K562 (cell line): ENCODE measurements around the gene CCDC195. TPM values are rescaled to one million over a fixed set of nuclear protein-coding genes. Genes with fewer than 3 reads are reported as not detected.

ENCODE experiments used
- ATAC-seq: fragments of 200-7000 bp; cut with Tn5 transposase; 3 replicates; pipeline ENCODE4 v1.9.1; 2020; ENCODE audit warnings: moderate library complexity
- BruUV-seq: library from RNA; stranded (reverse); fragments of 400-500 nt; replicated peaks from 2 replicates; lab custom pipeline; 2021; lab: Mats Ljungman, UMichigan
- CTCF ChIA-PET: fragments of 300-600 bp; formaldehyde crosslinking; extraction: SDS; loops from one replicate; lab custom pipeline; 2021; ENCODE audit warnings: low intra/inter-chr PET ratio; lab: Yijun Ruan, JAX
- POLR2A ChIA-PET: fragments of 300-600, 350-650 bp; sonication (Branson Sonifier 250); formaldehyde crosslinking; extraction: SDS; loops from one replicate; lab custom pipeline; 2021; ENCODE audit warnings: antibody characterized with exemption, inconsistent platforms; lab: Yijun Ruan, JAX
- DNase-seq, 4 experiments: peaks; one replicate each; pipeline versions ENCODE4 v3.0.0 to v3.0.0-alpha.2; 2011 to 2018; ENCODE audit warnings: low spot score in 3 of 4, mixed read lengths in 3 of 4; ENCODE audit errors: extremely low read depth in 1 of 4
- FAIRE-seq: peaks from 2 replicates; lab custom pipeline; 2011; peaks lifted over from hg19 to GRCh38; lab: Jason Lieb, UNC
- H2AFZ ChIP-seq: 2 replicates; pipeline ENCODE4 v1.6.0; 2011; ENCODE audit warnings: low read depth, low read length, control low read depth, inconsistent platforms
- H3K27ac ChIP-seq: fragments of 200-600 bp; 3 replicates; pipeline ENCODE4 v1.8.0; 2011; ENCODE audit warnings: low read depth, mild to moderate bottlenecking, control low read depth, inconsistent platforms, low read length, moderate library complexity, mixed read lengths; ENCODE audit errors: extremely low read depth
- H3K27me3 ChIP-seq, 2 experiments: fragments of 300-600 bp in 1 of 2; 2 replicates in 1 of 2; 3 replicates in 1 of 2; pipeline versions ENCODE4 v1.6.0 to v1.8.0; 2011; ENCODE audit warnings: inconsistent platforms in 2 of 2, low read length in 2 of 2, mild to moderate bottlenecking in 1 of 2, mixed read lengths in 1 of 2, moderate library complexity in 1 of 2; ENCODE audit not compliant: control insufficient read depth in 2 of 2, insufficient read depth in 2 of 2
- H3K36me3 ChIP-seq: fragments of 300-600 bp; 3 replicates; pipeline ENCODE4 v1.8.0; 2011; ENCODE audit warnings: mild to moderate bottlenecking, low read length, inconsistent platforms; ENCODE audit not compliant: control insufficient read depth, insufficient read depth
- H3K4me1 ChIP-seq, 2 experiments: fragments of 200-600 bp in 1 of 2; replicated peaks in 1 of 2; 2 replicates in 1 of 2; 3 replicates in 1 of 2; pipeline versions ENCODE4 v1.5.1 to v1.8.0; 2011; ENCODE audit warnings: inconsistent platforms in 2 of 2, low read length in 2 of 2, mild to moderate bottlenecking in 1 of 2, mixed read lengths in 1 of 2, moderate library complexity in 1 of 2; ENCODE audit not compliant: control insufficient read depth in 2 of 2, insufficient read depth in 2 of 2
- H3K4me2 ChIP-seq: 2 replicates; pipeline ENCODE4 v1.6.1; 2011; ENCODE audit warnings: low read length, control low read depth, inconsistent platforms, mixed read lengths; ENCODE audit not compliant: insufficient read depth
- H3K4me3 ChIP-seq: fragments of 200-600 bp; sonication (generic), shearing (Covaris generic); 2 replicates; pipeline ENCODE4 v1.5.1; 2016; ENCODE audit warnings: control low read depth, inconsistent platforms
- H3K79me2 ChIP-seq: fragments of 200-600 bp; 3 replicates; pipeline ENCODE4 v1.8.0; 2011; ENCODE audit warnings: low read length, inconsistent platforms; ENCODE audit not compliant: control insufficient read depth, insufficient read depth
- H3K9ac ChIP-seq, 2 experiments: 2 replicates each; pipeline versions ENCODE4 v1.6.0 to v1.6.1; 2011; ENCODE audit warnings: low read depth in 2 of 2, low read length in 2 of 2, control low read depth in 1 of 2, inconsistent platforms in 1 of 2, mild to moderate bottlenecking in 1 of 2, mixed read lengths in 1 of 2; ENCODE audit not compliant: insufficient read depth in 1 of 2
- H3K9me1 ChIP-seq: one replicate; pipeline ENCODE4 v1.6.0; 2011; ENCODE audit warnings: inconsistent platforms, mild to moderate bottlenecking, low read length, moderate library complexity; ENCODE audit not compliant: control insufficient read depth, insufficient read depth
- H3K9me3 ChIP-seq: replicated peaks from 2 replicates; pipeline ENCODE4 v1.5.1; 2011; ENCODE audit warnings: low read depth, low read length, inconsistent platforms; ENCODE audit not compliant: control insufficient read depth, insufficient read depth
- H4K20me1 ChIP-seq: replicated peaks from 2 replicates; pipeline ENCODE4 v1.6.1; 2011; ENCODE audit warnings: low read length, inconsistent platforms, mixed read lengths; ENCODE audit not compliant: control insufficient read depth, insufficient read depth
- CBX3 ChIP-seq, 2 experiments: IDR thresholded peaks; 1 replicate in 1 of 2; 2 replicates in 1 of 2; pipeline ENCODE4 v1.6.1; 2012; ENCODE audit warnings: inconsistent platforms in 2 of 2, low read length in 2 of 2, borderline replicate concordance in 1 of 2, control low read depth in 1 of 2
- ILK ChIP-seq: fragments of 450-650 bp; IDR thresholded peaks from 2 replicates; pipeline ENCODE4 v1.6.1; 2016; ENCODE audit warnings: missing genetic modification characterization, low read depth, mild to moderate bottlenecking, missing compliant biosample characterization, moderate library complexity, borderline replicate concordance
- ZNF174 ChIP-seq: fragments of 250-450 bp; sonication (Bioruptor Pico); IDR thresholded peaks from 2 replicates; pipeline ENCODE4 v1.4.0; 2020; ENCODE audit warnings: mild to moderate bottlenecking
- ZNF212 ChIP-seq: fragments of 450-650 bp; formaldehyde crosslinking; IDR thresholded peaks from 2 replicates; pipeline ENCODE4 v1.4.0; 2020; ENCODE audit warnings: mild to moderate bottlenecking
- WGBS: fragments of 100-300 bp; shearing (Covaris generic); methylation state at CpG from one replicate; pipeline ENCODE4 v1.1.6; 2016; ENCODE audit warnings: low coverage, mixed read lengths; ENCODE audit not compliant: insufficient coverage; ENCODE audit errors: missing lambda C conversion rate; 5-methylcytosine and 5-hydroxymethylcytosine counted together
- in situ Hi-C: fragments of 300-500 bp; cut with MboI; formaldehyde crosslinking; loops from 4 replicates; pipeline ENCODE4 v1.15.0; 2018; ENCODE audit warnings: inconsistent platforms, mixed read lengths
- intact Hi-C: fragments of 100-400 bp; cut with micrococcal nuclease; formaldehyde crosslinking; loops from 2 replicates; pipeline ENCODE4 v1.14.2; 2022
- polyA plus RNA-seq, 8 experiments: library from polyadenylated mRNA; depleted of rRNA in 4 of 8; stranded (reverse) in 5 of 8; unstranded in 3 of 8; fragments of >200 nt; fragmentation: Nextera tagmentation in 2 of 8; fragmentation: Illumina TruSeq in 1 of 8; extraction: Ambion mirVana in 2 of 8; extraction: Trizol in 1 of 8; gene quantifications; 2 replicates each; pipeline versions ENCODE4 v1.2.1 to v1.2.3, GENCODE V29; 2011 to 2014; ENCODE audit warnings: inconsistent platforms in 1 of 8, missing spikeins in 1 of 8
- total RNA-seq, 7 experiments: library from RNA; depleted of rRNA in 6 of 7; stranded (reverse); fragments of >200 nt in 6 of 7; fragmentation: Illumina TruSeq in 2 of 7; extraction: Trizol in 2 of 7; gene quantifications; 2 replicates each; pipeline versions ENCODE4 v1.2.1 to v1.2.3, GENCODE V29; 2011 to 2021; ENCODE audit warnings: low replicate concordance in 1 of 7
- TF ChIP-seq, protein P1 (sequence below): fragments of 450-650 bp; formaldehyde crosslinking; IDR thresholded peaks from 2 replicates; pipeline ENCODE4 v1.4.0; 2020; ENCODE audit warnings: mild to moderate bottlenecking
- TF ChIP-seq, protein P2 (sequence below): IDR thresholded peaks from 2 replicates; pipeline ENCODE4 v1.6.1; 2011; ENCODE audit not compliant: insufficient read length; ENCODE audit errors: extremely low read depth

The CCDC195 gene
- total and polyA plus RNA-seq, 9 of the 15 experiments (the other 6 are each of a cell fraction or from before 2014, with no cell fraction given): not detected

- TF ChIP-seq CBX3 (IDR thresholded peaks at IDR 0.05; ENCODE audit: borderline replicate concordance in 1 of 2, low read length in 2 of 2) (no peak), ZNF174 (CRISPR knock-in tag) (no peak)
Observed at GRCh38 chr2:224669449-224669848, 46.7 kb downstream of the CCDC195 start (continued).

- TF ChIP-seq ILK (tag) (no peak), ZNF212 (CRISPR knock-in tag) (no peak)
- TF ChIP-seq, protein P1, sequence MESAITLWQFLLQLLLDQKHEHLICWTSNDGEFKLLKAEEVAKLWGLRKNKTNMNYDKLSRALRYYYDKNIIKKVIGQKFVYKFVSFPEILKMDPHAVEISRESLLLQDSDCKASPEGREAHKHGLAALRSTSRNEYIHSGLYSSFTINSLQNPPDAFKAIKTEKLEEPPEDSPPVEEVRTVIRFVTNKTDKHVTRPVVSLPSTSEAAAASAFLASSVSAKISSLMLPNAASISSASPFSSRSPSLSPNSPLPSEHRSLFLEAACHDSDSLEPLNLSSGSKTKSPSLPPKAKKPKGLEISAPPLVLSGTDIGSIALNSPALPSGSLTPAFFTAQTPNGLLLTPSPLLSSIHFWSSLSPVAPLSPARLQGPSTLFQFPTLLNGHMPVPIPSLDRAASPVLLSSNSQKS (CRISPR knock-in tag): no peak
- TF ChIP-seq, protein P2, sequence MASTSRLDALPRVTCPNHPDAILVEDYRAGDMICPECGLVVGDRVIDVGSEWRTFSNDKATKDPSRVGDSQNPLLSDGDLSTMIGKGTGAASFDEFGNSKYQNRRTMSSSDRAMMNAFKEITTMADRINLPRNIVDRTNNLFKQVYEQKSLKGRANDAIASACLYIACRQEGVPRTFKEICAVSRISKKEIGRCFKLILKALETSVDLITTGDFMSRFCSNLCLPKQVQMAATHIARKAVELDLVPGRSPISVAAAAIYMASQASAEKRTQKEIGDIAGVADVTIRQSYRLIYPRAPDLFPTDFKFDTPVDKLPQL: no peak
- no TSS peak for BruUV-seq
- H3K79me2 ChIP-seq: no peaks in the 10 kb centered on the region
- in situ Hi-C loops: no loop called here
- H3K9me3 ChIP-seq: no peaks in the 10 kb centered on the region
- ChIA-PET POLR2A (no interaction called here), CTCF (interaction anchor here (0.6 kb wide), 1 partner anchor 52 kb away, joined by 3 read pairs; no protein-coding TSS in a partner anchor)
- no peaks in the 10 kb centered on the region for H3K27me3 ChIP-seq
- FAIRE-seq (no peak), ATAC-seq (no peak), DNase-seq (no peak)
- no peaks in the 10 kb centered on the region for H3K36me3 ChIP-seq
- H3K27ac ChIP-seq: no peak overlapping the region
- no peaks in the 10 kb centered on the region for H3K9me1 ChIP-seq
- H4K20me1 ChIP-seq: no peaks in the 10 kb centered on the region
- no peak overlapping the region for H3K9ac ChIP-seq
- H3K4me1 ChIP-seq: no peaks in the 10 kb centered on the region
- intact Hi-C loops: no loop called here
- H3K4me2 ChIP-seq: no peak overlapping the region
- H3K4me3 ChIP-seq: no peak overlapping the region
- no peak overlapping the region for H2AFZ ChIP-seq
- WGBS: 1% methylated on average over 12 of the region's 12 CpGs
Observed at GRCh38 chr2:224668123-224668909, 47.8 kb downstream of the CCDC195 start.
